ENCODE measurements around the gene PI4K2A. TPM values are rescaled to one million over a fixed set of nuclear protein-coding genes. Genes with fewer than 3 reads are reported as not detected.

PI4K2A gene
- total and polyA plus RNA-seq, 2 of the 13 experiments (the other 11 are each of a cell fraction or from before 2014, with no cell fraction given), result 10.9 to 14.3 TPM

DNA sequence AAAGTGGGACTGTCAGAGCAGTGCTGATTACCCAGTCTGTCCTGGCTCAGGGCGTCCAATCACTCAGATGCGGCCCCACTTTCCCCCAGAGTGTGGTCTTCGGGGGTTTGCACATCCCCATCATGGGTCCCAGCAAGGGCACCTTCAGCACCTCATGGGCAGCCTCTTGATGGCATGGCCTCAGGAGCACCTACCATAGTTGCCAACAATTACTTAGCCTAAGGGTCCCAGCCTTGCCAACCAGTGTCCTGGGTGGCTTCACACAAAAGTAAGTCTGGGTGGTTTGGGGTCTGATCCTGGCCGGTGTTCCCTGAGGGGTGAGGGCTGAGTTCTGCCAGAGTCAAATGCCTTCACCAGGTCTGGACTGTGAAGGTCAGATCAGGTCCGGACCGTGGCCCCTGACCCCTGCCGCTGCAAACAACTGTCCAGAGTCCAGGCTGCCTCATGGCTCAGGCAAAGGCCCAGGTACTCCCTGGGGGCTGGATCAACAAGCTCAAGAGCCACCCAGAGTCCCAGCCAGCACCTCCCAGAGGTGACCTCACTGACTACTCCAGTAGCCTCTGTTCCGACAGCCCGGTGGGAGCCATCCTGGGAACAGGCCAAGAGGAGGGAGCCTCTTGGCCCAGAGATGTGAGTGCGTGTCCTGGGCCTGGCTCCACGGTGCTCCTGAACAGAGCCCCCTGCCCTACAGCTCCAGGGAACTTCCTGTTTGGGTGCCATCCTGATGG lies 66.8 kb downstream of the PI4K2A start (continued):
- TF ChIP-seq, protein P1, sequence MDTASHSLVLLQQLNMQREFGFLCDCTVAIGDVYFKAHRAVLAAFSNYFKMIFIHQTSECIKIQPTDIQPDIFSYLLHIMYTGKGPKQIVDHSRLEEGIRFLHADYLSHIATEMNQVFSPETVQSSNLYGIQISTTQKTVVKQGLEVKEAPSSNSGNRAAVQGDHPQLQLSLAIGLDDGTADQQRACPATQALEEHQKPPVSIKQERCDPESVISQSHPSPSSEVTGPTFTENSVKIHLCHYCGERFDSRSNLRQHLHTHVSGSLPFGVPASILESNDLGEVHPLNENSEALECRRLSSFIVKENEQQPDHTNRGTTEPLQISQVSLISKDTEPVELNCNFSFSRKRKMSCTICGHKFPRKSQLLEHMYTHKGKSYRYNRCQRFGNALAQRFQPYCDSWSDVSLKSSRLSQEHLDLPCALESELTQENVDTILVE (CRISPR knock-in tag; IDR thresholded peaks at IDR 0.05), result peak; percentile 33; the same call in 1 of the 2 replicates
- TF ChIP-seq HNRNPK (IDR thresholded peaks at IDR 0.05; ENCODE audit: low read depth, low read length, poor library complexity, severe bottlenecking), result no peak
- peak; percentile 12; the same call in 1 of the 2 replicates for TF ChIP-seq STAG1 (CRISPR knock-in tag; IDR thresholded peaks at IDR 0.05)
- TF ChIP-seq FOXJ3 (CRISPR knock-in tag; IDR thresholded peaks at IDR 0.05; ENCODE audit: borderline replicate concordance), result 0 out of 2 replicates have a peak, but pooled peaks have one; percentile 65
- 0 out of 2 replicates have a peak, but pooled peaks have one; percentile 35 for TF ChIP-seq AHR (CRISPR knock-in tag; IDR thresholded peaks at IDR 0.05)
- TF ChIP-seq ZNF460 (CRISPR knock-in tag; IDR thresholded peaks at IDR 0.05; ENCODE audit: borderline replicate concordance), result peak; percentile 24; the same call in 1 of the 2 replicates
- peak; percentile 36 for TF ChIP-seq ELF3 (CRISPR knock-in tag; IDR thresholded peaks at IDR 0.05)
- peak; percentile 67 for TF ChIP-seq KDM6A (CRISPR knock-in tag; IDR thresholded peaks at IDR 0.05; ENCODE audit: low read depth)
- peak; percentile 93 for TF ChIP-seq HNF4G (IDR thresholded peaks at IDR 0.05; ENCODE audit: borderline replicate concordance, low read depth, low read length)
- peak; percentile 92 for TF ChIP-seq HNF4G (CRISPR knock-in tag; IDR thresholded peaks at IDR 0.05; ENCODE audit: borderline replicate concordance, low read depth)
- TF ChIP-seq MTF2 (CRISPR knock-in tag; IDR thresholded peaks at IDR 0.05; ENCODE audit: borderline replicate concordance), result no peak
- no peak for TF ChIP-seq SRF (IDR thresholded peaks at IDR 0.05; ENCODE audit: low read depth, low read length)
- peak; percentile 53 for TF ChIP-seq BCL6 (CRISPR knock-in tag; IDR thresholded peaks at IDR 0.05)
- TF ChIP-seq REPIN1 (CRISPR knock-in tag; IDR thresholded peaks at IDR 0.05; ENCODE audit: borderline replicate concordance, low read depth), result peak; percentile 77; the same call in 1 of the 2 replicates
- TF ChIP-seq, protein P2, sequence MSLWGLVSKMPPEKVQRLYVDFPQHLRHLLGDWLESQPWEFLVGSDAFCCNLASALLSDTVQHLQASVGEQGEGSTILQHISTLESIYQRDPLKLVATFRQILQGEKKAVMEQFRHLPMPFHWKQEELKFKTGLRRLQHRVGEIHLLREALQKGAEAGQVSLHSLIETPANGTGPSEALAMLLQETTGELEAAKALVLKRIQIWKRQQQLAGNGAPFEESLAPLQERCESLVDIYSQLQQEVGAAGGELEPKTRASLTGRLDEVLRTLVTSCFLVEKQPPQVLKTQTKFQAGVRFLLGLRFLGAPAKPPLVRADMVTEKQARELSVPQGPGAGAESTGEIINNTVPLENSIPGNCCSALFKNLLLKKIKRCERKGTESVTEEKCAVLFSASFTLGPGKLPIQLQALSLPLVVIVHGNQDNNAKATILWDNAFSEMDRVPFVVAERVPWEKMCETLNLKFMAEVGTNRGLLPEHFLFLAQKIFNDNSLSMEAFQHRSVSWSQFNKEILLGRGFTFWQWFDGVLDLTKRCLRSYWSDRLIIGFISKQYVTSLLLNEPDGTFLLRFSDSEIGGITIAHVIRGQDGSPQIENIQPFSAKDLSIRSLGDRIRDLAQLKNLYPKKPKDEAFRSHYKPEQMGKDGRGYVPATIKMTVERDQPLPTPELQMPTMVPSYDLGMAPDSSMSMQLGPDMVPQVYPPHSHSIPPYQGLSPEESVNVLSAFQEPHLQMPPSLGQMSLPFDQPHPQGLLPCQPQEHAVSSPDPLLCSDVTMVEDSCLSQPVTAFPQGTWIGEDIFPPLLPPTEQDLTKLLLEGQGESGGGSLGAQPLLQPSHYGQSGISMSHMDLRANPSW (CRISPR knock-in tag; IDR thresholded peaks at IDR 0.05; ENCODE audit: borderline replicate concordance), result 0 out of 2 replicates have a peak, but pooled peaks have one; percentile 60
- no peak for TF ChIP-seq EEA1 (CRISPR knock-in tag; IDR thresholded peaks at IDR 0.05; ENCODE audit: borderline replicate concordance)
- peak; percentile 59; the same call in 1 of the 2 replicates for TF ChIP-seq POGZ (CRISPR knock-in tag; IDR thresholded peaks at IDR 0.05)
- TF ChIP-seq, protein P3, sequence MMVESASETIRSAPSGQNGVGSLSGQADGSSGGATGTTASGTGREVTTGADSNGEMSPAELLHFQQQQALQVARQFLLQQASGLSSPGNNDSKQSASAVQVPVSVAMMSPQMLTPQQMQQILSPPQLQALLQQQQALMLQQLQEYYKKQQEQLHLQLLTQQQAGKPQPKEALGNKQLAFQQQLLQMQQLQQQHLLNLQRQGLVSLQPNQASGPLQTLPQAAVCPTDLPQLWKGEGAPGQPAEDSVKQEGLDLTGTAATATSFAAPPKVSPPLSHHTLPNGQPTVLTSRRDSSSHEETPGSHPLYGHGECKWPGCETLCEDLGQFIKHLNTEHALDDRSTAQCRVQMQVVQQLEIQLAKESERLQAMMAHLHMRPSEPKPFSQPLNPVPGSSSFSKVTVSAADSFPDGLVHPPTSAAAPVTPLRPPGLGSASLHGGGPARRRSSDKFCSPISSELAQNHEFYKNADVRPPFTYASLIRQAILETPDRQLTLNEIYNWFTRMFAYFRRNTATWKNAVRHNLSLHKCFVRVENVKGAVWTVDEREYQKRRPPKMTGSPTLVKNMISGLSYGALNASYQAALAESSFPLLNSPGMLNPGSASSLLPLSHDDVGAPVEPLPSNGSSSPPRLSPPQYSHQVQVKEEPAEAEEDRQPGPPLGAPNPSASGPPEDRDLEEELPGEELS (CRISPR knock-in tag; IDR thresholded peaks at IDR 0.05), result peak; percentile 65; the same call in 1 of the 2 replicates
- no peak for TF ChIP-seq MIER2 (CRISPR knock-in tag; IDR thresholded peaks at IDR 0.05)
- TF ChIP-seq FOXA3 (CRISPR knock-in tag; IDR thresholded peaks at IDR 0.05), result peak; percentile 76
- no peak for TF ChIP-seq ATF1 (CRISPR knock-in tag; IDR thresholded peaks at IDR 0.05)
- 0 out of 2 replicates have a peak, but pooled peaks have one; percentile 66 for TF ChIP-seq ZNF549 (CRISPR knock-in tag; IDR thresholded peaks at IDR 0.05)
- peak; percentile 36; the same call in 1 of the 2 replicates for TF ChIP-seq HDAC1 (CRISPR knock-in tag; IDR thresholded peaks at IDR 0.05)
- peak; percentile 41; the same call in 1 of the 2 replicates for TF ChIP-seq HMG20A (CRISPR knock-in tag; IDR thresholded peaks at IDR 0.05; ENCODE audit: borderline replicate concordance)
- TF ChIP-seq ZNF737 (CRISPR knock-in tag; IDR thresholded peaks at IDR 0.05; ENCODE audit: borderline replicate concordance), result 0 out of 2 replicates have a peak, but pooled peaks have one; percentile 50
